ENCODE data around the gene IL10. TPM values are rescaled to one million over a fixed set of nuclear protein-coding genes. Genes with fewer than 3 reads are reported as not detected.

The IL10 gene
- total RNA-seq, 1 donor from 2014 or later = not detected

- no peaks in the 10 kb centered on the region for H3F3A ChIP-seq (ENCODE audit: low read depth)
- no peaks in the 10 kb centered on the region for H4K20me1 ChIP-seq (ENCODE audit: low read depth)
- H3K4me1 ChIP-seq = peaks cover 2% of the 10 kb centered on the region
- no peak overlapping the region for H2AFZ ChIP-seq (replicated peaks)
- Mint-ChIP-seq H3K36me3 (no peaks in the 10 kb centered on the region), H3K27me3 (ENCODE audit: insufficient read depth, low read depth) (peaks cover 2% of the 10 kb centered on the region), H3K27ac (no peak overlapping the region), H3K4me1 (peaks cover 2% of the 10 kb centered on the region), H3K4me3 (no peak overlapping the region), H3K9me3 (no peaks in the 10 kb centered on the region)
- no peaks in the 10 kb centered on the region for H3K27me3 ChIP-seq
- H3K36me3 ChIP-seq = no peaks in the 10 kb centered on the region
- no peak for DNase-seq (ENCODE audit: low spot score)
- no peaks in the 10 kb centered on the region for H3K79me2 ChIP-seq (ENCODE audit: low read depth)
- no peak overlapping the region for H3K4me2 ChIP-seq
- H3K27ac ChIP-seq = no peak overlapping the region
- TF ChIP-seq EZH2phosphoT487 (IDR thresholded peaks at IDR 0.05) (no peak), EZH2 (IDR thresholded peaks at IDR 0.05) (no peak), CTCF (IDR thresholded peaks at IDR 0.05) (no peak)
- H3K4me3 ChIP-seq = no peak overlapping the region
- no peaks in the 10 kb centered on the region for H3K9me3 ChIP-seq (ENCODE audit: low read depth)
- no peak overlapping the region for H3K9ac ChIP-seq
Measured at GRCh38 chr1:206798384-206798996, 26.2 kb upstream of the IL10 start.

GRCh38 chr1:206797534-206798383 lies 25.5 kb upstream of the IL10 start:
- H3F3A ChIP-seq (ENCODE audit: low read depth) = no peaks in the 10 kb centered on the region

GRCh38 chr1:206796981-206797402 lies 24.7 kb upstream of the IL10 start:
- no peak overlapping the region for H3K9ac ChIP-seq
- H3K36me3 ChIP-seq = no peaks in the 10 kb centered on the region
- Mint-ChIP-seq H3K36me3 (no peaks in the 10 kb centered on the region), H3K27ac (no peak overlapping the region), H3K27me3 (ENCODE audit: insufficient read depth, low read depth) (peaks cover 2% of the 10 kb centered on the region), H3K4me3 (no peak overlapping the region), H3K9me3 (no peaks in the 10 kb centered on the region), H3K4me1 (no peaks in the 10 kb centered on the region)
- H3K4me1 ChIP-seq = no peaks in the 10 kb centered on the region
- H3K79me2 ChIP-seq (ENCODE audit: low read depth) = no peaks in the 10 kb centered on the region
- TF ChIP-seq EZH2phosphoT487 (IDR thresholded peaks at IDR 0.05) (no peak), CTCF (IDR thresholded peaks at IDR 0.05) (no peak), EZH2 (IDR thresholded peaks at IDR 0.05) (no peak)
- no peak overlapping the region for H2AFZ ChIP-seq (replicated peaks)
- H3K27ac ChIP-seq = no peak overlapping the region
- no peaks in the 10 kb centered on the region for H3F3A ChIP-seq (ENCODE audit: low read depth)
- H3K4me3 ChIP-seq = no peak overlapping the region
- H3K4me2 ChIP-seq = no peak overlapping the region
- no peaks in the 10 kb centered on the region for H4K20me1 ChIP-seq (ENCODE audit: low read depth)
- DNase-seq (ENCODE audit: low spot score) = no peak
- H3K9me3 ChIP-seq (ENCODE audit: low read depth) = no peaks in the 10 kb centered on the region
- no peaks in the 10 kb centered on the region for H3K27me3 ChIP-seq

More at GRCh38 chr1:206797534-206798383, 25.5 kb upstream of the IL10 start:
- Histone ChIP-seq H3K4me3 (no peak overlapping the region), H3K9ac (no peak overlapping the region), H3K4me2 (no peak overlapping the region), H3K27ac (no peak overlapping the region), H3K4me1 (no peaks in the 10 kb centered on the region), H4K20me1 (ENCODE audit: low read depth) (no peaks in the 10 kb centered on the region), H3K79me2 (ENCODE audit: low read depth) (no peaks in the 10 kb centered on the region), H3K27me3 (no peaks in the 10 kb centered on the region), H2AFZ (replicated peaks) (no peak overlapping the region), H3K9me3 (ENCODE audit: low read depth) (no peaks in the 10 kb centered on the region), H3K36me3 (no peaks in the 10 kb centered on the region)
- peak; percentile 65 for DNase-seq (ENCODE audit: low spot score)
- TF ChIP-seq CTCF (IDR thresholded peaks at IDR 0.05) (peak; percentile 77), EZH2 (IDR thresholded peaks at IDR 0.05) (no peak), EZH2phosphoT487 (IDR thresholded peaks at IDR 0.05) (no peak)
- no peak overlapping the region for H3K4me3 Mint-ChIP-seq
- H3K9me3 Mint-ChIP-seq = no peaks in the 10 kb centered on the region
- H3K27ac Mint-ChIP-seq = no peak overlapping the region
- H3K36me3 Mint-ChIP-seq = no peaks in the 10 kb centered on the region
- H3K4me1 Mint-ChIP-seq = no peaks in the 10 kb centered on the region
- H3K27me3 Mint-ChIP-seq (ENCODE audit: insufficient read depth, low read depth) = peaks cover 2% of the 10 kb centered on the region

Data from neural progenitor cell (in vitro differentiated cells).